ENCODE measurements around the gene EIF3D.

DNA sequence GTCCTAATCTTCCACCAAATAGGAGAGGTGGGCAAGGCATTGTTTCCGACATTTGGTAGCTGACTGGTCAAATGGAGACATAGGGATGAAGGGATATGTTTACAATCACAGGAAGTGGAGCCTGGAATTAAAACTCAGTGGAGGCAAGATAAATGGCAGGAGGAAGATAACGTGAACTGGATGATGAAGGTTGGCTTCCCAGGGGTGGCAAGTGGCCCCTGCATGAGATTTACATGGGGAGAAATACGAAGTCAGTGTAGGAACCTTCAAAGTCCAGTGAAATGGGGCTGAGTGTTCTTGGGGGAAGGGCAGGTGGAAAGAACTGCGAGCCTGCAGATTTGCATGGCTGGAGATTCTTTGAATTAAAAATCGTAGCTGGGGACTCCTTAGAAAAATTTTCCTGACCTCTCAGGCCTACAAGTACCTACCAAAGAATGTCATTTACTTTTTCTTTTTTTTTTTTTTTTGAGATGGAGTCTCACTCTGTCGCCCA is 21.4 kb downstream of the EIF3D start:
- TF ChIP-seq POLR2A (IDR thresholded peaks at IDR 0.05; ENCODE audit: low read depth, low read length) (no peak), ELK1 (IDR thresholded peaks at IDR 0.05; ENCODE audit: borderline replicate concordance, low read depth, low read length) (no peak), CTCF (conservative IDR thresholded peaks at IDR 0.05; ENCODE audit: low read depth, low read length) (no peak)

Data from IMR-90 (cell line).